ENCODE results near the gene FHL2.

DNA sequence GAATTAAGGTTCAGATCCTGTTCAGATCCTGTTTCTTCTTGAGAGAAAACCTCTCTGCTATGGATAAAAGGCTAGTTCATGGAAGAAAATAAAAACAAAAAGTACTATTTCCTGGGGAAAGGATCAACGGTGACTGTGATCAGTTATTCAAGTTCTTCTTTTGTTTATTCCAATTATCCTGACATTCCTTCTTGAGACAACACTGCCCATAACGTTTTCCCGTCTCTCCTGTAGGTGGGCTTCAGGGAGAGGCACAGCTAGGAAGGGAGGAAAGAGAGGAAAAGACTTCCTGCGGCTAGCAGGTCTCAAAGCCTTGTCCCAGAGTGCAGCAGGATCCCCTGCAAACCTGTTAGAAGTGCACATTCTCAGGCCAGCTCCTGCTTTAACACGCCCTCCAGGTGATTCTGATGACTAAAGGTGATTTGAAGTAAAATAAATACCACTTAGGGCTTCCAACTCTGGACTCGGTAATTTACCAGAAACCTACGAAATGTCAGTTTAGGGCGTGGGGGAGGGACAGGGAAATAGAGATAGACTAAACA, 4.5 kb upstream of the FHL2 start:
- TF ChIP-seq CTCF (conservative IDR thresholded peaks at IDR 0.05 in 1 of 2, IDR thresholded peaks at IDR 0.05 in 1 of 2; ENCODE audit: extremely low read depth in 1 of 2, insufficient read depth in 1 of 2, low read depth in 1 of 2, low read length in 2 of 2) (no peak), EZH2 (IDR thresholded peaks at IDR 0.05; ENCODE audit: borderline replicate concordance, low read length) (no peak)
